Inflammatory macrophage treated with lipopolysaccharide for 1 hour (primary cell): Measurements from ENCODE around the gene PITHD1.
"Not testable (repeated sequence)": the region's sequence is repeated elsewhere in the genome, so short reads cannot be mapped to it uniquely, and the experiment has no call there.

Experiments
- DNase-seq, 2 donors: peaks; one replicate each; pipeline ENCODE4 v3.0.0-alpha.2; 2020 to 2022

PITHD1 gene

GRCh38 chr1:23826590-23826989, 48.4 kb downstream of the PITHD1 start:
- DNase-seq: not testable (repeated sequence)

GRCh38 chr1:23827717-23828116, 49.5 kb downstream of the PITHD1 start:
- no peak for DNase-seq

GRCh38 chr1:23834156-23834555, 55.9 kb downstream of the PITHD1 start:
- not testable (repeated sequence) for DNase-seq

- DNase-seq: no peak
Observed at GRCh38 chr1:23836037-23836436, 57.8 kb downstream of the PITHD1 start.
